Gastrocnemius medialis (tissue), 4 donors: ENCODE results near the gene ACOX2. TPM values are rescaled to one million over a fixed set of nuclear protein-coding genes. Genes with fewer than 3 reads are reported as not detected.

Source experiments
- ATAC-seq, 2 donors: fragments of 150-250 bp; one replicate each; pipeline ENCODE4 v1.9.1; 2016
- DNase-seq, 2 donors: peaks; one replicate each; pipeline ENCODE4 v3.0.0-alpha.2; 2019
- H3K27ac ChIP-seq, 4 donors: fragments of 200-600 bp; sonication (generic); 1 replicate in 1 of 4; 2 replicates in 3 of 4; pipeline ENCODE4 v1.5.1; 2016 to 2018; ENCODE audit warnings: mild to moderate bottlenecking in 2 of 4, moderate library complexity in 1 of 4
- H3K27me3 ChIP-seq, 3 donors: fragments of 200-600 bp; sonication (generic) in 2 of 3; 1 replicate in 1 of 3; 2 replicates in 2 of 3; pipeline versions ENCODE4 v1.5.1 to v1.6.0; 2016 to 2019; ENCODE audit warnings: mild to moderate bottlenecking in 1 of 3, moderate library complexity in 1 of 3
- H3K36me3 ChIP-seq, 2 donors: fragments of 200-600 bp; sonication (generic) in 1 of 2; one replicate each; pipeline ENCODE4 v1.5.1; 2017 to 2018
- H3K4me1 ChIP-seq, 2 donors: fragments of 200-600 bp; sonication (generic) in 1 of 2; one replicate each; pipeline ENCODE4 v1.5.1; 2016 to 2017; ENCODE audit warnings: mild to moderate bottlenecking in 2 of 2
- H3K4me3 ChIP-seq, 4 donors: fragments of 200-600 bp; sonication (generic) in 3 of 4; 1 replicate in 1 of 4; 2 replicates in 3 of 4; pipeline ENCODE4 v1.5.1; 2016 to 2019; ENCODE audit warnings: mild to moderate bottlenecking in 2 of 4
- H3K9me3 ChIP-seq, 3 donors: fragments of 200-600 bp; sonication (generic) in 2 of 3; 1 replicate in 1 of 3; 2 replicates in 2 of 3; pipeline ENCODE4 v1.5.1; 2016 to 2019
- POLR2A ChIP-seq, 2 donors: fragments of 450-650 bp; IDR thresholded peaks; one replicate each; pipeline ENCODE4 v1.6.1; 2017; ENCODE audit warnings: antibody characterized with exemption in 2 of 2, mild to moderate bottlenecking in 2 of 2, moderate library complexity in 2 of 2
- in situ Hi-C, 4 donors: fragments of 200-750 bp; cut with MboI; loops; one replicate each; pipeline versions ENCODE4 v1.15.0 to v1.8.0; 2017; ENCODE audit warnings: low sequenced_read_pairs in 4 of 4
- intact Hi-C: fragments of 100-400 bp; cut with DNase I; formaldehyde crosslinking; loops from one replicate; pipeline ENCODE4 v1.15.1; 2023; ENCODE audit warnings: low total_unique reads
- total RNA-seq, 4 donors: library from RNA; depleted of rRNA; stranded (reverse); fragments of >200 nt; gene quantifications; one replicate each; pipeline versions ENCODE4 v1.1.0 to v1.2.3, GENCODE V29; 2016
- TF ChIP-seq, protein P1 (sequence below), 5 experiments: fragments of 450-650 bp in 3 of 5; fragments of 200-600 bp in 2 of 5; sonication (generic) in 2 of 5; IDR thresholded peaks in 4 of 5; conservative IDR thresholded peaks in 1 of 5; 1 replicate in 4 of 5; 2 replicates in 1 of 5; pipeline ENCODE4 v1.5.1; 2016 to 2019; ENCODE audit warnings: antibody characterized with exemption in 5 of 5, mild to moderate bottlenecking in 3 of 5, moderate library complexity in 3 of 5

ACOX2 gene
- total RNA-seq, 4 donors from 2014 or later = 1.6 to 10.4 (median 5.7) TPM

DNA sequence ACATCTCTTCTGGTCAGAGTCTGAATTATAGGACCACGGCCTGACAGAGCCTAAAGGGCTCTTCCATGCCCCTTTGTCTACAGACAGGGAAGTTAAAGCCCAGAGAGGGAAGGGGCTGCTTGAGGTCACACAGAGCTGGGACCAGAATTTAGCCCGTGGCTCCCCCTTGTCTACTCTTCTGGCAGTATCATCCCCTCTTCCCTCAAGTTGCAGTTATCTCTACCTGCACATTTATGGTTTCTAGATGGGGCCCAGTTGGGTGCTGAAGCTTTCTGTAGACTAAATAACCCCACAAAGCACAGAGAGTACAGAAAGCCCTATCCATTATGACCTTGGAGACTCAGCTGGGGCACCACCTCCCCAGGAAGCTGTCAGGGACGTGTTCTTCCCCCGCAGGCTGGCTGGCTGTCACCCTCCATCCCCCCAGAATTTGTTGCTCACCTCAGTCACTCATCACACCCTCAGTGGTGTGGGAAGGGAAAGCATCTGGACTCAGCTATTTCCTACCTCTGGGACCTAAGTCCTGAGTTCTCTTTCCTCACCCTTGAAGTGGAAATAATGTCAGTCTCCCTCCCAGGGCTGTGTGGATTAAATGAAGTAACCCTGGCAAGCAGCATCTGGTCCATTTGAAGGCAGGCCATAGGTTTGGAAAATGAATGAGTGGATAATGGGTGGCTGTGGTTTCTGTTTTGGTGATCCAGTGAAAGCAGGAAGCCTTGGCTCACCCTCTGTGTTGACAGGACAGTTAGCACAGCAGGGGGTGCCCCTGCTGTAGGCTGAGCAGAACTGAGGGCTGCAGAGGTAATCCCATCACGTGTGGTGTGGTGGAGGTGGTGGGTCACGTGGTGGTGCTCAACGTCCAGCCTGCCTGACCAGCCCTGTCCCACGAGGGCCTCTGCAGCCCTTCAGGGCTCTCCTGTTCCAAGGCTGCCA is 16.3 kb downstream of the ACOX2 start:
- intact Hi-C loops (no loop called here), in situ Hi-C loops (no loop called here)
- peaks cover 0 to 16% of the 10 kb centered on the region in 2 donors for H3K36me3 ChIP-seq
- H3K4me1 ChIP-seq = no peaks in the 10 kb centered on the region
- H3K27ac ChIP-seq = no peak overlapping the region
- DNase-seq (no peak), ATAC-seq (no peak)
- no peak overlapping the region for H3K4me3 ChIP-seq
- no peak for TF ChIP-seq POLR2A (IDR thresholded peaks at IDR 0.05)
- TF ChIP-seq, protein P1, sequence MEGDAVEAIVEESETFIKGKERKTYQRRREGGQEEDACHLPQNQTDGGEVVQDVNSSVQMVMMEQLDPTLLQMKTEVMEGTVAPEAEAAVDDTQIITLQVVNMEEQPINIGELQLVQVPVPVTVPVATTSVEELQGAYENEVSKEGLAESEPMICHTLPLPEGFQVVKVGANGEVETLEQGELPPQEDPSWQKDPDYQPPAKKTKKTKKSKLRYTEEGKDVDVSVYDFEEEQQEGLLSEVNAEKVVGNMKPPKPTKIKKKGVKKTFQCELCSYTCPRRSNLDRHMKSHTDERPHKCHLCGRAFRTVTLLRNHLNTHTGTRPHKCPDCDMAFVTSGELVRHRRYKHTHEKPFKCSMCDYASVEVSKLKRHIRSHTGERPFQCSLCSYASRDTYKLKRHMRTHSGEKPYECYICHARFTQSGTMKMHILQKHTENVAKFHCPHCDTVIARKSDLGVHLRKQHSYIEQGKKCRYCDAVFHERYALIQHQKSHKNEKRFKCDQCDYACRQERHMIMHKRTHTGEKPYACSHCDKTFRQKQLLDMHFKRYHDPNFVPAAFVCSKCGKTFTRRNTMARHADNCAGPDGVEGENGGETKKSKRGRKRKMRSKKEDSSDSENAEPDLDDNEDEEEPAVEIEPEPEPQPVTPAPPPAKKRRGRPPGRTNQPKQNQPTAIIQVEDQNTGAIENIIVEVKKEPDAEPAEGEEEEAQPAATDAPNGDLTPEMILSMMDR (IDR thresholded peaks at IDR 0.05 in 4 of 5, conservative IDR thresholded peaks at IDR 0.05 in 1 of 5) = no peak
- H3K9me3 ChIP-seq = no peaks in the 10 kb centered on the region
- H3K27me3 ChIP-seq = no peaks in the 10 kb centered on the region

DNA sequence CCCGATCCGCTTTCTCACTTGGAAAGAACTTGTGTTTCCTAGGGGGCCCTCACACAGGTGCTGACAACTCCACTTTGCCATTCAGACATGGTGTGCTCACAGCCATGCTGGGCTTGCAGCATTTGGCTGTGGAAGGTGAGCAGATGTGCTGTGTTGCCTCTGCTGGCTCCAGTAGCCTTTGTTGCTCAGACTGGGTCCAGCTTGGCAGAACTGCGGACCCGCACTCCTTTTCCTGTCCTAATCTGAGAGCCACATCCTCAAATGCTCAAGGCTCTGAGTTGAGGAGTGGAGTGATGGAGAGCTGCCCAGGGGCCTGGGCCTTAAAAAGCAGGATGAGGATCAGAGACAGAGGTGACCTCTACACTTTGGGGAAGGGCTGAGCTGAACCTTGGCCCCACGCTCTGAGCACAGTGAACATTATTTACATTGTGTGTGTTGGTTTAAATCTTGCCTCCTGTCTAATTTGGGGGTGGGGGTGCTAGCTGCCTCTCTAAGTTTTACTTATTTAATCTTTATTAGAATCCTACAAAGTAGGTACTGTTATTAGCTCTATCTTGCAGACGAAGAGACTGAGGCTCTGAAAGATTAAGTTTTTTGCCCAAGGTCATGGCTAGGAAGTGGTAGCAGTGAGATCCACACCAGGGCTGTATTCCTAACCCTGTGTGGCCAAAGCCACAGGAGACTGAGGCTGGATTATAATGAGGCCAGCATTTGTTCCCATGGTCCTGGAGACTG is 17.2 kb downstream of the ACOX2 start:
- DNase-seq = no peak
- intact Hi-C loops (no loop called here), in situ Hi-C loops (no loop called here)
- H3K4me3 ChIP-seq = no peak overlapping the region
- no peaks in the 10 kb centered on the region for H3K9me3 ChIP-seq
- H3K27me3 ChIP-seq = no peaks in the 10 kb centered on the region
- no peaks in the 10 kb centered on the region for H3K4me1 ChIP-seq
- no peak for TF ChIP-seq POLR2A (IDR thresholded peaks at IDR 0.05)
- TF ChIP-seq, protein P1 (IDR thresholded peaks at IDR 0.05 in 4 of 5, conservative IDR thresholded peaks at IDR 0.05 in 1 of 5) = no peak
- H3K36me3 ChIP-seq = peaks cover 0 to 16% of the 10 kb centered on the region in 2 donors
- H3K27ac ChIP-seq = no peak overlapping the region
- no peak for ATAC-seq

DNA sequence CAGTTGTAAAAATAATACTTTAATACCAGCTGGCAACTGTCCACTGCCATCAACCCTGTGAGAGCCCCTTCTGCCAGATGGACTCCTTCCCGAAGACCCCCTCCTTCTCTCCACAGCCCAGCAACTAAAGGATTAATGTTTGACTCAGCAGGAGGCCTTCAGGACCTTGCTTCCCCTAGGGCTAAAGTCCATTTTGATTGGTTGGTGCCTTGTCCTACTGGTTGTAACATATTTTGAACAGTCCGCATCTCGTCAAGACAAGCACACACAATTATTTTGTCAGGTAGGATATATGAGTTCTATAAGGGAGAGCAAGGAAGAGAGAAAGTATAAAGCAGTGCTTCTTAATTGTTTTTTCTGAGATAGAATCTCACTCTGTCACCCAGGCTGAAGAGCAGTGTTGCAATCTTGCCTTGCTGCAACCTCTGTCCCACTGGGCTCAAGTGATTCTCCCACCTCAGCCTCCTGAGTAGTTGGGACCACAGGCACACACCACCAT is 18.6 kb downstream of the ACOX2 start:
- Histone ChIP-seq H3K36me3 (peaks cover 0 to 6% of the 10 kb centered on the region in 2 donors), H3K9me3 (no peaks in the 10 kb centered on the region), H3K27me3 (no peaks in the 10 kb centered on the region), H3K27ac (no peak overlapping the region), H3K4me3 (no peak overlapping the region), H3K4me1 (no peaks in the 10 kb centered on the region)
- no peak for TF ChIP-seq POLR2A (IDR thresholded peaks at IDR 0.05)
- TF ChIP-seq, protein P1 (IDR thresholded peaks at IDR 0.05 in 4 of 5, conservative IDR thresholded peaks at IDR 0.05 in 1 of 5) = no peak
- in situ Hi-C loops (no loop called here), intact Hi-C loops (no loop called here)
- ATAC-seq (no peak), DNase-seq (no peak)

GRCh38 chr3:58514405-58514804 is 22.6 kb downstream of the ACOX2 start:
- H3K4me1 ChIP-seq = no peaks in the 10 kb centered on the region
- no peaks in the 10 kb centered on the region for H3K27me3 ChIP-seq
- intact Hi-C loops (no loop called here), in situ Hi-C loops (no loop called here)
- TF ChIP-seq POLR2A (IDR thresholded peaks at IDR 0.05) = no peak
- TF ChIP-seq, protein P1 (IDR thresholded peaks at IDR 0.05 in 4 of 5, conservative IDR thresholded peaks at IDR 0.05 in 1 of 5) = no peak
- H3K9me3 ChIP-seq = no peaks in the 10 kb centered on the region
- DNase-seq (no peak), ATAC-seq (no peak)
- no peak overlapping the region for H3K27ac ChIP-seq
- peaks cover 0 to 12% of the 10 kb centered on the region in 2 donors for H3K36me3 ChIP-seq
- no peak overlapping the region for H3K4me3 ChIP-seq
